GM23248 (cell line): ENCODE results near the gene ACOT7.

Experiments used
- EZH2 ChIP-seq: fragments of 200-600 bp; sonication (generic); IDR thresholded peaks from 2 replicates; pipeline ENCODE4 v1.6.1; 2018; ENCODE audit warnings: antibody characterized with exemption, mild to moderate bottlenecking; ENCODE audit not compliant: insufficient read depth, poor library complexity, severe bottlenecking
- EZH2phosphoT487 ChIP-seq: fragments of 200-600 bp; sonication (generic); IDR thresholded peaks from 2 replicates; pipeline ENCODE4 v1.6.1; 2018; ENCODE audit warnings: antibody characterized with exemption, moderate library complexity, mild to moderate bottlenecking, low read depth; ENCODE audit not compliant: insufficient read depth

DNA sequence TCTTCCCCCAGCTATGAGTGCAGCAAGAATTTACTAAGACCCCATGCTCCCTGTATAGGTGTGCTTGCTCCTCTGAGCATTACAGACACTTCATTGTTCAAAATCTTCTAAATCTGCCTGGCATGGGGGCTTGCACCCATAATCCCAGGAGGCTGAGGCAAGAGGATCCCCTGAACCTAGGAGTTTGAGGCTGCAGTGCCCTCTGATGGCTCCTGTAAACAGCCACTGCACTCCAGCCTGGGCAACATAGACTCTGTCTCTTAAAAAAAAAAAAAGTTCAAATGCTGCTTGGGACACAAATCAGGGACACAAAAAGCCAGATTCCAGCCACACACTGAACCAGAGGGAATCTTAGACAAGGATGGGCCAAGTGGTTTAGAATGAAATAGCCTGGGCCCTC is 3.4 kb upstream of the ACOT7 start:
- no peak for TF ChIP-seq EZH2
- TF ChIP-seq EZH2phosphoT487 = no peak
